Measurements from ENCODE around the gene PLPPR1. TPM values are rescaled to one million over a fixed set of nuclear protein-coding genes. Genes with fewer than 3 reads are reported as not detected.
A peak's percentile ranks its signal among the peaks of the same experiment; 100 is the strongest.

Gene PLPPR1
- polyA plus RNA-seq, 3 donors: not detected

DNA sequence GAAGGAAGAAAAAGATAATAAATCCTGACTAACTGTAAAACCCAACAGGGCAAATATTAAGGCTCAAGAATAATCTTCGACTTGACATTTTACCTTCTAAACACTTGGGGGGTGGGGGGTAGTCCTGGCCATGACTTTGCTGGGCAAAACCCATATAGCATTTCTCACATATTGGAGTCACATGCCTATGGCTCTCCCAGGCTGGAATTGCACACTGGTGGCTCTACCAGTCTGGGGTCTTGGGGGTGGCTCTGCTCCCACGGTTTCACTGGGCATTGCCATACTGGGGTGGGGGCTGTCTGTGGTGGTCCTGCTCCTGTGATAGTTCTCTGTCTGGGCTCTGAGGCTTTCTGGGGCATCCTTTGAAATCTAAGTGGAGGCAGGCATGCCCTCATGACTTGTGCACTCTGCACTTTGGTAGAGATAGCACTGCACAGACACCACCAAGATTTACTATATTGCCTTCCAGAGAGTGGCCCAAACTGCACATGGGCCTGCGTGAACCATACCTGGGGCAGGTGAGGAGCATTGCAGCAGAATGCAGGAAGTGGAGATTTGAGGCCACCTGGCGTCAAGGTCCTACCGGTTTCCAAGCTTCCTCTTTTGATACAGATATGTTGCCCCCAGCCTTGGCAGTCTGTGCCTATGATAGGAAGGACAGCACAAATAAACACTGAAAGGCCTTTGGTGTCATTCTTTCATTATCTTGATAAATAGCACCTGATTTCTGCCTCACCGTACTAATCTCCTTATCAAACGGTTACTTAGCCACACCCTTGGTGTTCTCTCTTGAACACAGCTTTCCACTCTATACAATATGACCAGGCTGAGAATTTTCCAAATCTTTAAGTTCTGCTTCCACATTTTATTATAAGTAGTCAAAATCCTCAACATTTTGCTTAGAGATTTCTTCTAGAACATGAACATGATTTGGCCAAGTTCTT, 326.5 kb downstream of the PLPPR1 start:
- no peaks in the 10 kb centered on the region for H3K4me1 ChIP-seq (ENCODE audit: control insufficient read depth in 1 of 2, insufficient read depth in 2 of 2, low read length in 2 of 2)
- H3K4me1 Mint-ChIP-seq: no peaks in the 10 kb centered on the region
- WGBS (ENCODE audit: insufficient coverage): 100% methylated on average over 3 of the region's 7 CpGs
- intact Hi-C loops (cut with micrococcal nuclease): no loop called here
- H3K9ac ChIP-seq (ENCODE audit: insufficient read depth, low read length, poor library complexity, severe bottlenecking): no peak overlapping the region
- no peaks in the 10 kb centered on the region for H3K36me3 Mint-ChIP-seq
- H3K4me3 ChIP-seq (replicated peaks in 1 of 3; ENCODE audit: low read depth in 2 of 3, low read length in 3 of 3): no peak overlapping the region
- no peak overlapping the region for H3K27ac ChIP-seq (ENCODE audit: low read depth in 1 of 2, low read length in 2 of 2)
- H2AFZ ChIP-seq (ENCODE audit: insufficient read depth, low read depth, low read length, poor library complexity, severe bottlenecking): no peak overlapping the region
- H3K9me3 ChIP-seq (replicated peaks in 1 of 2; ENCODE audit: control insufficient read depth in 1 of 2, insufficient read depth in 1 of 2, low read length in 2 of 2): no peaks in the 10 kb centered on the region
- H3K36me3 ChIP-seq (replicated peaks in 1 of 2; ENCODE audit: control insufficient read depth in 1 of 2, insufficient read depth in 2 of 2, low read length in 2 of 2): no peaks in the 10 kb centered on the region
- peak overlapping the region in 1 of 7 donors; percentile 25 for H3K27ac Mint-ChIP-seq
- H4K20me1 ChIP-seq (ENCODE audit: insufficient read depth, low read length): no peaks in the 10 kb centered on the region
- H3K4me3 Mint-ChIP-seq: no peak overlapping the region
- peaks cover 2 to 20% (median 4%) of the 10 kb centered on the region in 7 donors for H3K9me3 Mint-ChIP-seq
- H3K27me3 Mint-ChIP-seq (ENCODE audit: low read depth in 3 of 3): peaks cover 0 to 3% (median 0%) of the 10 kb centered on the region in 3 donors
- DNase-seq: no peak
- no peak overlapping the region for H3K4me2 ChIP-seq (replicated peaks; ENCODE audit: extremely low read depth, low read length, poor library complexity, severe bottlenecking)
- no peaks in the 10 kb centered on the region for H3K27me3 ChIP-seq (ENCODE audit: control insufficient read depth in 2 of 2, insufficient read depth in 2 of 2, low read length in 2 of 2)
- no peaks in the 10 kb centered on the region for H3K79me2 ChIP-seq (ENCODE audit: insufficient read depth, low read length)
- TF ChIP-seq, protein P1, sequence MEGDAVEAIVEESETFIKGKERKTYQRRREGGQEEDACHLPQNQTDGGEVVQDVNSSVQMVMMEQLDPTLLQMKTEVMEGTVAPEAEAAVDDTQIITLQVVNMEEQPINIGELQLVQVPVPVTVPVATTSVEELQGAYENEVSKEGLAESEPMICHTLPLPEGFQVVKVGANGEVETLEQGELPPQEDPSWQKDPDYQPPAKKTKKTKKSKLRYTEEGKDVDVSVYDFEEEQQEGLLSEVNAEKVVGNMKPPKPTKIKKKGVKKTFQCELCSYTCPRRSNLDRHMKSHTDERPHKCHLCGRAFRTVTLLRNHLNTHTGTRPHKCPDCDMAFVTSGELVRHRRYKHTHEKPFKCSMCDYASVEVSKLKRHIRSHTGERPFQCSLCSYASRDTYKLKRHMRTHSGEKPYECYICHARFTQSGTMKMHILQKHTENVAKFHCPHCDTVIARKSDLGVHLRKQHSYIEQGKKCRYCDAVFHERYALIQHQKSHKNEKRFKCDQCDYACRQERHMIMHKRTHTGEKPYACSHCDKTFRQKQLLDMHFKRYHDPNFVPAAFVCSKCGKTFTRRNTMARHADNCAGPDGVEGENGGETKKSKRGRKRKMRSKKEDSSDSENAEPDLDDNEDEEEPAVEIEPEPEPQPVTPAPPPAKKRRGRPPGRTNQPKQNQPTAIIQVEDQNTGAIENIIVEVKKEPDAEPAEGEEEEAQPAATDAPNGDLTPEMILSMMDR (IDR thresholded peaks at IDR 0.05): no peak

DNA sequence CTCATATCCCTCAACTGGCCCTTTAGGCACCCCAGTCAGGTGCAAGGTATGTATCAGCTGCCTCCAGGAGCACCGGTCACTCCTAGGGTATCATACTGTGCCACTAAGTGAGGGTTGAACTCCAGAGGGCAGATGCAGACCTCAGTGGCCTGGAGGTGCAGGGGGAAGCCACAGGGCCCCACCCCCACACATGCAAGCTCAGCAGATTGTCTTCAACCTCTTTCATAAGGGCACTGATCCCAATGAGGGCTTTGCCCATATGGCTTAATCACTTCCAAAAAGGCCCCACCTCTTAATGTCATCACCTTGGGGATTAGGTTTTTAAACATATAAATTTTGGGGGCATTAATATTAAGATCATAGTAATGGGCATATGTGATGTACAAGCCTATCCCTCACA, 328.1 kb downstream of the PLPPR1 start:
- peaks cover 2 to 20% (median 4%) of the 10 kb centered on the region in 7 donors for H3K9me3 Mint-ChIP-seq
- peaks cover 3 to 4% (median 3%) of the 10 kb centered on the region in 3 donors for H3K27me3 Mint-ChIP-seq (ENCODE audit: low read depth in 3 of 3)
- intact Hi-C loops (cut with micrococcal nuclease): no loop called here
- no peaks in the 10 kb centered on the region for H3K36me3 ChIP-seq (replicated peaks in 1 of 2; ENCODE audit: control insufficient read depth in 1 of 2, insufficient read depth in 2 of 2, low read length in 2 of 2)
- H3K9ac ChIP-seq (ENCODE audit: insufficient read depth, low read length, poor library complexity, severe bottlenecking): no peak overlapping the region
- H3K9me3 ChIP-seq (replicated peaks in 1 of 2; ENCODE audit: control insufficient read depth in 1 of 2, insufficient read depth in 1 of 2, low read length in 2 of 2): no peaks in the 10 kb centered on the region
- H3K4me3 Mint-ChIP-seq: no peak overlapping the region
- TF ChIP-seq, protein P1 (IDR thresholded peaks at IDR 0.05): no peak
- H4K20me1 ChIP-seq (ENCODE audit: insufficient read depth, low read length): no peaks in the 10 kb centered on the region
- WGBS (ENCODE audit: insufficient coverage): 0% methylated on average over 1 of the region's 1 CpG
- no peak overlapping the region for H3K4me2 ChIP-seq (replicated peaks; ENCODE audit: extremely low read depth, low read length, poor library complexity, severe bottlenecking)
- no peaks in the 10 kb centered on the region for H3K4me1 ChIP-seq (ENCODE audit: control insufficient read depth in 1 of 2, insufficient read depth in 2 of 2, low read length in 2 of 2)
- no peak for DNase-seq
- no peak overlapping the region for H3K4me3 ChIP-seq (replicated peaks in 1 of 3; ENCODE audit: low read depth in 2 of 3, low read length in 3 of 3)
- no peaks in the 10 kb centered on the region for H3K27me3 ChIP-seq (ENCODE audit: control insufficient read depth in 2 of 2, insufficient read depth in 2 of 2, low read length in 2 of 2)
- H3K27ac Mint-ChIP-seq: no peak overlapping the region
- no peaks in the 10 kb centered on the region for H3K79me2 ChIP-seq (ENCODE audit: insufficient read depth, low read length)
- H3K27ac ChIP-seq (ENCODE audit: low read depth in 1 of 2, low read length in 2 of 2): no peak overlapping the region
- H3K36me3 Mint-ChIP-seq: no peaks in the 10 kb centered on the region
- no peak overlapping the region for H2AFZ ChIP-seq (ENCODE audit: insufficient read depth, low read depth, low read length, poor library complexity, severe bottlenecking)
- no peaks in the 10 kb centered on the region for H3K4me1 Mint-ChIP-seq

Data from CD14-positive monocyte (primary cell).